MCF 10A (cell line): ENCODE data around the gene MCM9. TPM values are rescaled to one million over a fixed set of nuclear protein-coding genes. Genes with fewer than 3 reads are reported as not detected.

Source experiments
- BruUV-seq: library from RNA; stranded (reverse); fragments of 400-500 nt; replicated peaks from 2 replicates; lab custom pipeline; 2021; lab: Mats Ljungman, UMichigan
- CTCF ChIA-PET: fragments of 300-600 bp; sonication (Branson Sonifier 250); formaldehyde crosslinking; extraction: SDS; loops from one replicate; lab custom pipeline; 2021; ENCODE audit warnings: antibody characterized with exemption, inconsistent platforms; lab: Yijun Ruan, JAX
- POLR2A ChIA-PET: fragments of 300-600, 350-650 bp; sonication (Branson Sonifier 250); formaldehyde crosslinking; extraction: SDS; loops from one replicate; lab custom pipeline; 2020; ENCODE audit warnings: antibody characterized with exemption, inconsistent platforms; lab: Yijun Ruan, JAX
- DNase-seq: peaks from one replicate; pipeline ENCODE4 v3.0.0-alpha.2; 2018; ENCODE audit not compliant: unreplicated experiment
- H3K27ac Mint-ChIP-seq: one replicate; pipeline ENCODE4 v1.8.0; 2022; ENCODE audit warnings: mild to moderate bottlenecking, low read depth, mixed read lengths; ENCODE audit not compliant: unreplicated experiment
- H3K27me3 Mint-ChIP-seq: one replicate; pipeline ENCODE4 v1.8.0; 2022; ENCODE audit warnings: mixed read lengths; ENCODE audit not compliant: insufficient read depth, unreplicated experiment
- H3K36me3 Mint-ChIP-seq: one replicate; pipeline ENCODE4 v1.8.0; 2022; ENCODE audit warnings: mild to moderate bottlenecking, moderate library complexity, mixed read lengths; ENCODE audit not compliant: insufficient read depth, unreplicated experiment
- H3K4me1 Mint-ChIP-seq: one replicate; pipeline ENCODE4 v1.8.0; 2022; ENCODE audit warnings: mixed read lengths; ENCODE audit not compliant: insufficient read depth, unreplicated experiment
- H3K4me3 Mint-ChIP-seq: one replicate; pipeline ENCODE4 v1.8.0; 2022; ENCODE audit warnings: mild to moderate bottlenecking, moderate library complexity, mixed read lengths; ENCODE audit not compliant: unreplicated experiment
- H3K9me3 Mint-ChIP-seq: one replicate; pipeline ENCODE4 v1.8.0; 2022; ENCODE audit warnings: mixed read lengths; ENCODE audit not compliant: unreplicated experiment
- CTCF ChIP-seq: fragments of 200-600 bp; IDR thresholded peaks from one replicate; pipeline ENCODE4 v1.8.0; 2022; ENCODE audit warnings: antibody characterized with exemption, mild to moderate bottlenecking; ENCODE audit not compliant: unreplicated experiment
- intact Hi-C: fragments of 100-400 bp; cut with micrococcal nuclease; formaldehyde crosslinking; loops from 2 replicates; pipeline ENCODE4 v1.14.1; 2022
- total RNA-seq: library from RNA; stranded (reverse); gene quantifications from 2 replicates; pipeline ENCODE4 v1.2.3, GENCODE V29; 2022

Gene MCM9
- total RNA-seq, 1 experiment from 2014 or later: 13.0 TPM

- POLR2A ChIA-PET: no interaction called here
- no peak overlapping the region for H3K27ac Mint-ChIP-seq
- no peaks in the 10 kb centered on the region for H3K9me3 Mint-ChIP-seq
- no peaks in the 10 kb centered on the region for H3K36me3 Mint-ChIP-seq
- no peak for TF ChIP-seq CTCF
- CTCF ChIA-PET: interaction anchor here (1.2 kb wide), 1 partner anchor 77 kb away, joined by 4 read pairs; no protein-coding TSS in a partner anchor
- DNase-seq: no peak
- no peak overlapping the region for H3K4me3 Mint-ChIP-seq
- peaks cover 5% of the 10 kb centered on the region for H3K4me1 Mint-ChIP-seq
- no peaks in the 10 kb centered on the region for H3K27me3 Mint-ChIP-seq
- no TSS peak for BruUV-seq
- intact Hi-C loops: no loop called here
These were observed 58.1 kb downstream of the MCM9 start for GRCh38 chr6:118876814-118877213.

GRCh38 chr6:118876198-118876597, 58.8 kb downstream of the MCM9 start:
- H3K36me3 Mint-ChIP-seq: no peaks in the 10 kb centered on the region
- H3K4me1 Mint-ChIP-seq: peaks cover 5% of the 10 kb centered on the region
- no peak overlapping the region for H3K27ac Mint-ChIP-seq
- intact Hi-C loops: no loop called here
- H3K9me3 Mint-ChIP-seq: no peaks in the 10 kb centered on the region
- CTCF ChIA-PET: interaction anchor here (1.2 kb wide), 1 partner anchor 76 kb away, joined by 4 read pairs; no protein-coding TSS in a partner anchor
- BruUV-seq: no TSS peak
- POLR2A ChIA-PET: interaction anchor here (0.6 kb wide), 1 partner anchor 17 kb away, joined by 3 read pairs; no protein-coding TSS in a partner anchor
- no peak overlapping the region for H3K4me3 Mint-ChIP-seq
- no peaks in the 10 kb centered on the region for H3K27me3 Mint-ChIP-seq
- no peak for DNase-seq
- no peak for TF ChIP-seq CTCF

- ChIA-PET POLR2A (interaction anchor here (0.6 to 0.7 kb wide), 2 partner anchors 10 to 18 kb away, joined by 3 read pairs; no protein-coding TSS in a partner anchor), CTCF (no interaction called here)
- intact Hi-C loops: no loop called here
- no peaks in the 10 kb centered on the region for H3K27me3 Mint-ChIP-seq
- H3K27ac Mint-ChIP-seq: no peak overlapping the region
- peaks cover 6% of the 10 kb centered on the region for H3K4me1 Mint-ChIP-seq
- no peak for DNase-seq
- no TSS peak for BruUV-seq
- no peak overlapping the region for H3K4me3 Mint-ChIP-seq
- H3K36me3 Mint-ChIP-seq: no peaks in the 10 kb centered on the region
- TF ChIP-seq CTCF: no peak
- H3K9me3 Mint-ChIP-seq: peaks cover under 1% of the 10 kb centered on the region
These were observed 59.3 kb downstream of the MCM9 start for GRCh38 chr6:118875672-118876071.

GRCh38 chr6:118873239-118873638, 61.7 kb downstream of the MCM9 start:
- ChIA-PET CTCF (interaction anchor here (0.7 kb wide), 1 partner anchor 1679 kb away, joined by 3 read pairs; no protein-coding TSS in a partner anchor), POLR2A (no interaction called here)
- H3K36me3 Mint-ChIP-seq: no peaks in the 10 kb centered on the region
- no peak for DNase-seq
- H3K27me3 Mint-ChIP-seq: no peaks in the 10 kb centered on the region
- intact Hi-C loops: no loop called here
- TF ChIP-seq CTCF: no peak
- H3K4me1 Mint-ChIP-seq: peaks cover 17% of the 10 kb centered on the region
- H3K4me3 Mint-ChIP-seq: no peak overlapping the region
- no peak overlapping the region for H3K27ac Mint-ChIP-seq
- no TSS peak for BruUV-seq
- H3K9me3 Mint-ChIP-seq: peaks cover 14% of the 10 kb centered on the region
